Fibroblast of mammary gland (primary cell): ENCODE measurements around the gene PABPN1L.

Experiments used
- DNase-seq: peaks from one replicate; pipeline ENCODE4 v3.0.0-alpha.2; 2010; ENCODE audit warnings: low read depth
- H3K4me3 ChIP-seq: 2 replicates; pipeline ENCODE4 v1.5.1; 2011; ENCODE audit warnings: low read depth, mild to moderate bottlenecking, low read length, moderate library complexity; ENCODE audit not compliant: control insufficient read depth
- CTCF ChIP-seq: conservative IDR thresholded peaks from 2 replicates; pipeline ENCODE4 v1.5.1; 2011; ENCODE audit warnings: low read depth, low read length, inconsistent platforms; ENCODE audit not compliant: control insufficient read depth, insufficient read depth

PABPN1L gene

GRCh38 chr16:88847654-88848053, 18.8 kb downstream of the PABPN1L start:
- no peak for DNase-seq
- H3K4me3 ChIP-seq = no peak overlapping the region
- no peak for TF ChIP-seq CTCF

- TF ChIP-seq CTCF = no peak
- H3K4me3 ChIP-seq = no peak overlapping the region
- DNase-seq = peak; percentile 79
These were observed 20.4 kb downstream of the PABPN1L start for GRCh38 chr16:88846088-88846487.

- TF ChIP-seq CTCF = no peak
- no peak for DNase-seq
These were observed 21.9 kb downstream of the PABPN1L start for GRCh38 chr16:88844419-88845036.

GRCh38 chr16:88843256-88843655, 23.2 kb downstream of the PABPN1L start:
- H3K4me3 ChIP-seq = no peak overlapping the region
- DNase-seq = no peak
- no peak for TF ChIP-seq CTCF

More at GRCh38 chr16:88844419-88845036, 21.9 kb downstream of the PABPN1L start:
- no peak overlapping the region for H3K4me3 ChIP-seq

GRCh38 chr16:88842806-88843205, 23.7 kb downstream of the PABPN1L start:
- no peak overlapping the region for H3K4me3 ChIP-seq
- DNase-seq = no peak
- TF ChIP-seq CTCF = no peak

GRCh38 chr16:88842308-88842756, 24.1 kb downstream of the PABPN1L start:
- no peak for TF ChIP-seq CTCF
- DNase-seq = no peak
- no peak overlapping the region for H3K4me3 ChIP-seq
